Right atrium auricular region (tissue), 2 donors: ENCODE data around the gene MAGEB5. TPM values are rescaled to one million over a fixed set of nuclear protein-coding genes. Genes with fewer than 3 reads are reported as not detected.
"Not testable (repeated sequence)": the region's sequence is repeated elsewhere in the genome, so short reads cannot be mapped to it uniquely, and the experiment has no call there.

Experiments
- DNase-seq: peaks from one replicate; pipeline ENCODE4 v3.0.0-alpha.2; 2019; ENCODE audit warnings: low spot score
- H3K27ac ChIP-seq, 2 donors: fragments of 200-600 bp; sonication (generic); 1 replicate in 1 of 2; 2 replicates in 1 of 2; pipeline ENCODE4 v1.5.1; 2016 to 2019
- H3K27me3 ChIP-seq, 2 donors: fragments of 200-600 bp; sonication (generic); one replicate each; pipeline versions ENCODE4 v1.5.1 to v1.6.0; 2017 to 2019
- H3K36me3 ChIP-seq: fragments of 200-600 bp; sonication (generic); one replicate; pipeline ENCODE4 v1.5.1; 2016
- H3K4me1 ChIP-seq, 2 donors: fragments of 200-600 bp; sonication (generic); one replicate each; pipeline versions ENCODE4 v1.5.1 to v1.6.0; 2017 to 2019
- H3K4me3 ChIP-seq, 2 donors: fragments of 200-600 bp; sonication (generic); 1 replicate in 1 of 2; 2 replicates in 1 of 2; pipeline ENCODE4 v1.5.1; 2017 to 2019; ENCODE audit warnings: mild to moderate bottlenecking in 1 of 2, moderate library complexity in 1 of 2
- H3K9me3 ChIP-seq, 2 donors: fragments of 200-600 bp; sonication (generic); one replicate each; pipeline ENCODE4 v1.5.1; 2019
- CTCF ChIP-seq, 2 donors: fragments of 200-600 bp; sonication (generic); IDR thresholded peaks; one replicate each; pipeline ENCODE4 v1.5.1; 2019; ENCODE audit warnings: antibody characterized with exemption in 2 of 2
- total RNA-seq, 2 donors: library from RNA; depleted of rRNA; stranded (reverse); fragments of >200 nt; gene quantifications; one replicate each; pipeline ENCODE4 v1.1.0, GENCODE V29; 2016

Gene MAGEB5, protein sequence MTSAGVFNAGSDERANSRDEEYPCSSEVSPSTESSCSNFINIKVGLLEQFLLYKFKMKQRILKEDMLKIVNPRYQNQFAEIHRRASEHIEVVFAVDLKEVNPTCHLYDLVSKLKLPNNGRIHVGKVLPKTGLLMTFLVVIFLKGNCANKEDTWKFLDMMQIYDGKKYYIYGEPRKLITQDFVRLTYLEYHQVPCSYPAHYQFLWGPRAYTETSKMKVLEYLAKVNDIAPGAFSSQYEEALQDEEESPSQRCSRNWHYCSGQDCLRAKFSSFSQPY
- total RNA-seq = not detected

GRCh38 chrX:26215869-26216268 is at the start of gene MAGEB5:
Gene MAGEB5, plus strand, starts transcription at chrX:26216169. Its CDS starts 1,133 bp downstream, at chrX:26217302.
- no peaks in the 10 kb centered on the region for H3K4me1 ChIP-seq
- no peak for DNase-seq
- no peaks in the 10 kb centered on the region for H3K9me3 ChIP-seq
- H3K36me3 ChIP-seq = no peaks in the 10 kb centered on the region
- no peak within 1 kb of the TSS for H3K27ac ChIP-seq
- no peak for TF ChIP-seq CTCF (IDR thresholded peaks at IDR 0.05)
- H3K4me3 ChIP-seq = no peak within 1 kb of the TSS
- no peaks in the 10 kb centered on the region for H3K27me3 ChIP-seq

- no peaks in the 10 kb centered on the region for H3K36me3 ChIP-seq
- no peak within 1 kb of the TSS for H3K4me3 ChIP-seq
- no peaks in the 10 kb centered on the region for H3K4me1 ChIP-seq
- no peak for TF ChIP-seq CTCF (IDR thresholded peaks at IDR 0.05)
- no peak for DNase-seq
- H3K27ac ChIP-seq = no peak within 1 kb of the TSS
- H3K9me3 ChIP-seq = no peaks in the 10 kb centered on the region
- no peaks in the 10 kb centered on the region for H3K27me3 ChIP-seq
These were observed 23.8 kb upstream of the MAGEB5 start, which contains the start of gene MAGEB6 for GRCh38 chrX:26192204-26192603. Gene MAGEB6, plus strand, starts transcription at chrX:26192440. Its CDS starts 1,407 bp downstream, at chrX:26193847.

DNA sequence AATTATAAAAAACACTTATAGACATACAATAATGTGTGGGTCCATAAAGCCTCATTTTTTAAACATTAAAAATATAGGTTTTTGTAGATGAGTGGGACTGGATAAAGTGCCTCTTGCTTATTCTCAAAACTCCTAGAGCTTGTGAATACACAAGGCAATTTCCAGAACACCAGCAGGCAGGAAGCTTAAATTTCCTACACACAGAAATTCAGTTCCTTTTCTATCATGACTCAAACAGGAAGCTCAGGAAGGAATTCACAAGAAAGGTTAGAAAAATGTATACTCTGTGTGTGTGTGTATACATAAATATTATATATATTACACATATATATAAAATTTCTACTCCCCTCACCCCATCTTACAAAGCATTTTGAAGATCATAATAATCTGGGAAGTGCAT is 12.4 kb upstream of the MAGEB5 start:
- Histone ChIP-seq H3K4me3 (no peak overlapping the region), H3K27me3 (no peaks in the 10 kb centered on the region), H3K27ac (no peak overlapping the region), H3K36me3 (no peaks in the 10 kb centered on the region), H3K4me1 (no peaks in the 10 kb centered on the region), H3K9me3 (no peaks in the 10 kb centered on the region)
- DNase-seq = no peak
- TF ChIP-seq CTCF (IDR thresholded peaks at IDR 0.05) = no peak

DNA sequence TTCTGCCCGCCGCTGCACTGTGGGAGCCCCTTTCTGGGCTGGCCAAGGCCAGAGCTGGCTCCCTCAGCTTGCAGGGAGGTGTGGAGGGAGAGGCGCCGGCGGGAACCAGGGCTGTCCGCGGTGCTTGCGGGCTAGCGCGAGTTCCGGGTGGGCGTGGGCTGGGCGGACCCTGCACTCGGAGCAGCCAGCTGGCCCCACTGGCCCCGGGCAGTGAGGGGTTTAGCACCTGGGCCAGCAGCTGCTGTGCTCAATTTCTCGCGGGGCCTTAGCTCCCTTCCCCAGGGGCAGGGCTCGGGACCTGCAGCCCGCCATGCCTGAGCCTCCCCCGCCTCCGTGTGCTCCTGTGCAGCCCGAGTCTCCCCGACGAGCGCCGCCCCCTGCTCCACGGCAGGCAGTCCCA is 11.3 kb upstream of the MAGEB5 start:
- not testable (repeated sequence) for H3K4me3 ChIP-seq, H3K27me3 ChIP-seq, H3K4me1 ChIP-seq, H3K27ac ChIP-seq, DNase-seq, H3K36me3 ChIP-seq, H3K9me3 ChIP-seq

DNA sequence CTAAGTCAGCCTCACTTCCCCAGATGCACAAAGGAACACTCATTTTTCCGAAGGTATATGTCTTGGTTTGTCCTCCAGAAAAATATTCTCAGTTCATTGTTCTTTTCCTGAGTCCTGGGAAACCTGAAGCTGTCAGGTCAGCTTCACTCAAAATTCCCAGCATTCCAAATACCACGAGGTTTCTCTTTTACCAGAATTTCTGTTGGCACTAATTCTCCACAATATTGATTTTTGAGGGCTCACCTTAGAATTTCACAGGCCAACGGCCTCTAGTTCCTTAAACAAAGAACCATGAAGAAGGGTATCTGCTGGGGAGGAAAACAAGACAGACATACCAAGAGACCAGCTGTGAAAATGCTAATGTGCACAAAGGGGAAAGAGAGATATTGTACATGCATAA is 8.0 kb upstream of the MAGEB5 start:
- no peaks in the 10 kb centered on the region for H3K36me3 ChIP-seq

DNA sequence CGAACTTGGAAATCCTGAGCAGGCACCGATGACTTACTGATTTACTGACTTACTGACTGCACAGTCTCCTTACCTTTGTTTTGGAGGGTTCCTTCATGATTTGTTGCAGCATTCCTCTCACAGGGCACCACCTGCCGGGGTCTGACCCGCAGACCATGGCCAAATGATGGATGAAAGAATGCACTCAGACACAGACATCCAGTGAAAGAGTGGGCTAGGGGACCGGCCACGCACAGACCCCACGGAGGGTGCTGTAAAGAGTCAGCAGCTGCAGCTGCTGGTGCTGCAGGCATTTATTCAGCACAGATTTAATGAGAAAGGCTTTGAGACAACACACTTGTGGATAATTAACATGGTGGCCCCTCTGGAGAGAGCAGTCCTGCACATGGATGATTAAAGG is 3.4 kb downstream of the MAGEB5 start:
- H3K36me3 ChIP-seq = no peaks in the 10 kb centered on the region
- H3K27me3 ChIP-seq = no peaks in the 10 kb centered on the region
- H3K27ac ChIP-seq = no peak overlapping the region
- DNase-seq = no peak
- no peak for TF ChIP-seq CTCF (IDR thresholded peaks at IDR 0.05)
- H3K4me3 ChIP-seq = no peak overlapping the region
- no peaks in the 10 kb centered on the region for H3K9me3 ChIP-seq
- no peaks in the 10 kb centered on the region for H3K4me1 ChIP-seq

More for the DNA sequence above, 8.0 kb upstream of the MAGEB5 start:
- no peak for TF ChIP-seq CTCF (IDR thresholded peaks at IDR 0.05)
- Histone ChIP-seq H3K9me3 (no peaks in the 10 kb centered on the region), H3K4me1 (no peaks in the 10 kb centered on the region), H3K27ac (no peak overlapping the region), H3K4me3 (no peak overlapping the region), H3K27me3 (no peaks in the 10 kb centered on the region)
- DNase-seq = no peak
